SK-N-MC (cell line): ENCODE measurements around the gene NOL6.

Source experiments
- EZH2 ChIP-seq: fragments of 200-600 bp; sonication (generic); IDR thresholded peaks from one replicate; pipeline ENCODE4 v1.6.1; 2017; ENCODE audit warnings: antibody characterized with exemption
- FOXP2 ChIP-seq: optimal IDR thresholded peaks from 2 replicates; pipeline ENCODE3; 2011; ENCODE audit warnings: mild to moderate bottlenecking, moderate library complexity; ENCODE audit not compliant: insufficient read depth; ENCODE audit errors: extremely low read length, control extremely low read depth
- POLR2AphosphoS5 ChIP-seq: IDR thresholded peaks from 2 replicates; pipeline ENCODE4 v1.6.1; 2012; ENCODE audit warnings: mild to moderate bottlenecking, low read depth, low read length, borderline replicate concordance

DNA sequence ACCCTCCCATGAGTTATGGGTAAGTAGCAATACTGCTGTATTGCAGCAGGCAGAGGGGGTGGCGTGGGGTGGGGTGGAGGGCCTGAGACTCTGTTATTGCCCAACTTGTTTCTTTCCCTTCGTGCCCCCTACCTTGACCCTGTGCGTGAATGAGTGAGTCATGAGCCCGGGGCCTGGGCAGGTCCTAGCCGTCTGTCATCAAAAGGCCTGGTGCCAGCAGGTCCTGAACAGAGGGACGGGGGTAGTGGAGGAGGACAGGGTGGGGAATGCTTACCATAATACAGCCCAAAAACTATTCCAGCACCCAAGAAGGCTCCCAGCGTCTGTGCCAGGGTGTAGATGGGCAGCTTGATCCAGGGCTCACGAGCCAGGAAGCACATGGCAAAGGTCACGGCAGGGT, 30.7 kb downstream of the NOL6 start:
- no peak for TF ChIP-seq EZH2
- no peak for TF ChIP-seq POLR2AphosphoS5
- no peak for TF ChIP-seq FOXP2
